Adrenal gland (tissue), 5 donors: ENCODE data around the gene STPG1.

Experiments
- CTCF ChIP-seq, 6 experiments: fragments of 450-650 bp in 4 of 6; fragments of 200-600 bp in 2 of 6; sonication (generic) in 1 of 6; IDR thresholded peaks; 1 replicate in 5 of 6; 2 replicates in 1 of 6; pipeline versions ENCODE4 v1.5.1 to v1.8.0; 2016 to 2021; ENCODE audit warnings: antibody characterized with exemption in 6 of 6, mild to moderate bottlenecking in 2 of 6, moderate library complexity in 1 of 6
- POLR2A ChIP-seq, 2 donors: fragments of 450-650 bp; IDR thresholded peaks; one replicate each; pipeline ENCODE4 v1.6.1; 2017; ENCODE audit warnings: antibody characterized with exemption in 2 of 2, mild to moderate bottlenecking in 2 of 2, moderate library complexity in 1 of 2
- donor health status: DM: no; HTN: no; CAD: no.

GRCh38 chr1:24425441-24425840 lies 11.9 kb upstream of the STPG1 start:
- no peak for TF ChIP-seq POLR2A (IDR thresholded peaks at IDR 0.05)
- no peak for TF ChIP-seq CTCF (IDR thresholded peaks at IDR 0.05)
